ENCODE results near the gene BRD8.
"Not testable (repeated sequence)": the region's sequence is repeated elsewhere in the genome, so short reads cannot be mapped to it uniquely, and the experiment has no call there.

The BRD8 gene, protein sequence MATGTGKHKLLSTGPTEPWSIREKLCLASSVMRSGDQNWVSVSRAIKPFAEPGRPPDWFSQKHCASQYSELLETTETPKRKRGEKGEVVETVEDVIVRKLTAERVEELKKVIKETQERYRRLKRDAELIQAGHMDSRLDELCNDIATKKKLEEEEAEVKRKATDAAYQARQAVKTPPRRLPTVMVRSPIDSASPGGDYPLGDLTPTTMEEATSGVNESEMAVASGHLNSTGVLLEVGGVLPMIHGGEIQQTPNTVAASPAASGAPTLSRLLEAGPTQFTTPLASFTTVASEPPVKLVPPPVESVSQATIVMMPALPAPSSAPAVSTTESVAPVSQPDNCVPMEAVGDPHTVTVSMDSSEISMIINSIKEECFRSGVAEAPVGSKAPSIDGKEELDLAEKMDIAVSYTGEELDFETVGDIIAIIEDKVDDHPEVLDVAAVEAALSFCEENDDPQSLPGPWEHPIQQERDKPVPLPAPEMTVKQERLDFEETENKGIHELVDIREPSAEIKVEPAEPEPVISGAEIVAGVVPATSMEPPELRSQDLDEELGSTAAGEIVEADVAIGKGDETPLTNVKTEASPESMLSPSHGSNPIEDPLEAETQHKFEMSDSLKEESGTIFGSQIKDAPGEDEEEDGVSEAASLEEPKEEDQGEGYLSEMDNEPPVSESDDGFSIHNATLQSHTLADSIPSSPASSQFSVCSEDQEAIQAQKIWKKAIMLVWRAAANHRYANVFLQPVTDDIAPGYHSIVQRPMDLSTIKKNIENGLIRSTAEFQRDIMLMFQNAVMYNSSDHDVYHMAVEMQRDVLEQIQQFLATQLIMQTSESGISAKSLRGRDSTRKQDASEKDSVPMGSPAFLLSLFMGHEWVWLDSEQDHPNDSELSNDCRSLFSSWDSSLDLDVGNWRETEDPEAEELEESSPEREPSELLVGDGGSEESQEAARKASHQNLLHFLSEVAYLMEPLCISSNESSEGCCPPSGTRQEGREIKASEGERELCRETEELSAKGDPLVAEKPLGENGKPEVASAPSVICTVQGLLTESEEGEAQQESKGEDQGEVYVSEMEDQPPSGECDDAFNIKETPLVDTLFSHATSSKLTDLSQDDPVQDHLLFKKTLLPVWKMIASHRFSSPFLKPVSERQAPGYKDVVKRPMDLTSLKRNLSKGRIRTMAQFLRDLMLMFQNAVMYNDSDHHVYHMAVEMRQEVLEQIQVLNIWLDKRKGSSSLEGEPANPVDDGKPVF

DNA sequence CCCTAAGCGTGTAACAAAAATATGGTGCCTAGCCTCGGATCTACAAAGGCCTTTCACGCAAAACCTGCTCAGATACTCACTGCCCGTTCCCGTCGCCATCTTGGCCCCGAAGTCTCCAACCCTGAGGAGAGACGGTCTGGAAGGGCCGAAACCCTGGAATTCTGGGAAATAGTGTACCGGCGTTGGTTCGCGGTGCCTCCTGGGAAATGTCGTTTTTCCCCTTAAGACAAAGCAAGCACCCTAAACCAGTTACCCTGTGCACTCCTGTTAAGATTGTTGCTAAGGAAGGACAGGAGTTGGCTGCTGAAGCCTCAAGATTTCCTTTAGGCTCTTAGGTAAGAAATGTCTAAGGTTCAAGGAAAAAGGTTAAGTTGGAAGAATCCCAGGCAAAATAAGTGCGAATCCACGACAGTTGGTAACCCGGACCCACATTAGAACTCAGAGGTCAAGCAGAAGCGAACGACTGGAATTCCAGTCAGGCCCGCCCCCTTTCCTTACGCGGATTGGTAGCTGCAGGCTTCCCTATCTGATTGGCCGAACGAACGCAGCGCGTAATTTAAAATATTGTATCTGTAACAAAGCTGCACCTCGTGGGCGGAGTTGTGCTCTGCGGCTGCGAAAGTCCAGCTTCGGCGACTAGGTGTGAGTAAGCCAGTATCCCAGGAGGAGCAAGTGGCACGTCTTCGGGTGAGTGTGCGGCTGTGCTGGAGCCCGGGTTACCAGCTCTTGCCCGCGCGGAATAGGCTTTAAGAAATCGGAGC is at the start of gene BRD8, which contains the start of gene KIF20A:
Gene BRD8, minus strand, starts transcription at position 115 of the 761 bp plus-strand sequence. Its CDS starts 16 bp downstream, at position 99.
Gene KIF20A, plus strand, starts transcription at position 597 of the 761 bp plus-strand sequence. CDS start 569 bp downstream, outside the sequence.
- DNase-seq: peak; percentile 98

DNA sequence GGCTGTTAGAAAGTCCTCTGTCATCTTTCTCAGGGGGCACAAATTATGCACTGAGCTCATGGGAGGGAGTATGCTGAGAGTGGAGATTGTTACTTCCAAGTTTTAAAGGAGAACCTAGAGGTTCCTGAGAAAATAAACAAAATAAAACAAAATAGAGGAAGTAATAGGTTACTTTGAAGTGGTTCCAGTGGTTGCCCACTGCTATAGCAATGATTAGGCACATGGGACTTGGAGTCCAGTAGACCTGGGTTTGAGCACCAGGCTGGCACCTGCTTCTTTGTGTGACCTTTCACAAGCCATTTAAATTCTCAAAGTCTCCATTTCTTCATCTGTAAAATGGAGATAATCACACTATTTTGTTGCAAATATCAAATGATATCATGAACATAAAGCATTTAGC is 48.5 kb upstream of the BRD8 start:
- DNase-seq: peak; percentile 52

DNA sequence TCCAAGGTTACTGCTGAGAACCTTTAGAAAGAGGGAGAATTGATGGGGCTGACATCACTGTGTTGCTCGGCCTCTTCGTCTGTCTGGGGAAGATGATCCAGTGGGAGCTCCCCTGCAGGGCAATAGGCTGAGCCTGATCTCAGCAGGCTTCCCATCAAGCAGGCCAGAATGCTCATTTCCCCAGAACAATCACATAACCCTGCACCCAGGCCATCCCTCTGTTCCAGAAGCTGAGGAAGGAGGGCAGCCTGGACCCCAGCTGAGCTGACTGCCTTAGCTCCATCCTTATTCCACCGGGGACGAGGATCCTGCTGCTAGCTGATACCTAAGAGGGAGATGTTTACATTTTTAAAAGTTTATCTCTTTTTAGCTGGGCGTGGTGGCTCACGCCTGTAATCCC is 46.3 kb upstream of the BRD8 start:
- DNase-seq: no peak

DNA sequence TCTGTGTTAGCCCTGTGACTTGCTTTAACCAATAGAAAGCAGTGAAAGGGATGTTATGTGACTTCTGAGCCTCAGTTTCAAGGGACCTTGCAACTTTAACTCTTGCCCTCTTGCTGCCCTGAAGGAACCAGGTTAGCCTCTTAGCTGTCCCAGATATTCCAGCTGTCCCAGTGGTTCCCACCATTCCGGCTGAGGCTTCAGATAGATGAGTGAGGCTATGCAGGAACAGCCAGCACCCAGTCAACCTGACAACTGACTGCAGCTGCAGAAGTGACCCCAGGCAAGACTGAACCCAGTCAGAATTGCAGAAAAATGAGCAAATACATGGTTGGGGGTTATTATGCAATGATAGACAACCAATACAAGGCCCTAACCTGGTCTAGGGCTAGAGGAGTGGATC is 45.1 kb upstream of the BRD8 start:
- DNase-seq: no peak

DNA sequence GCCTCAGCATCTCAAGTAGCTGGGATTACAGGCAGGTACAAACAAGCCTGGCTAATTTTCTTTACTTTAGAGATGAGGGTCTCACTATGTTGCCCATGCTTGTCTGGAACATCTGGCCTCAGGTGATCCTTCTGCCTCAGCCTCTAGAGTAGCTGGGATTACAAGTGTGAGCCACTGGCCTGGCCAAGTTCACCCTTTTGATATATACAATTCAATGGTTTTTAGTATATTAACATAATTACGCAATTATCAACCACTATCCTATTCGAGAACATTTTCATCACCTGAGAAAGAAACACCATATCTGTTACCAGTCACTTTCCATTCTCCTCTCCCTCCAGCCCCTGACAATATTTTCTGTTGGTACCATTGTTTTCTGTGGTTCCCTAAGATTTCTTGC is 38.4 kb upstream of the BRD8 start:
- DNase-seq: no peak

DNA sequence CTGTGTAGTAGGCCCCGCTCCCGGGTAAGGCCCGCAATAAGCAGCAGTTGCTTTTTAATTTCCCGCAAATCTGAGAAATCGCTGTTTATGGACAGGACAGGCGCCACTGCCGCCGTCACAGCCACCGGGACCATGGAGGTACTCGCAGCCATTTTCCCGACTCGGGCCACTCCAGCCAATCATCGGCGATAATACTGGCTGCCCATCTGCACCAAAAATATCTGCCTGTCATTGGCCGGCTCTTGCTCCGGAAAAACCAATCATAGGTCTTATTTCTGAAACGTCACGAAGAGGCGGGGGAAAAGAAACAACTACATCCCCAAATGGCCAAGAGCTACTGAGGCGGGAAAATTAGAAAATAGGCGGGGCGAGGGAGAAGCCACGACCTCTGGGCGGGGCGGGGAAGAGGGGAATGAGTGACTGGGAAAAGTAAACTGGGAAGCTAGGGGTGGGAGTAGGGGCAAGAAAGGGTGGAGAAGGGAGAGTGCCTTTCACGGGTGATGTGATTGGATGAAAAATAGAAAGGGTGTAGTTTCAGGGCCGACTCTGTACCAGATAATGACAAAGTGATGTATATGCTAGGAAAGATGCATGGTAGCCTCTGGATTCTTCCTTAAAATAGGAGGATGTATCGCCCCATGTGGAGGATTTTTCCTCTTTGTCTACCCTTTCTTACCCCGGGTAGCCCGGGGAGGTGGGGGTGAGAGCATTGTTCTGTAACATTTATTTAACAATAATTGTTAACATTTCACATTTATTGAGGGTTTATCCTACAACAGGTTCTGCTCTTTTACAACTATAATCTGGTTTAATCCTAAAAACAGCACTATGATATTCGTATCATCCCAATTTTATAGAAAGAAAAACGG is 35.0 kb upstream of the BRD8 start, which contains the start of gene CDC23:
Gene CDC23, minus strand, starts transcription at position 163 of the 869 bp plus-strand sequence. Its CDS starts 11 bp downstream, at position 152.
- peak; percentile 98 for DNase-seq

DNA sequence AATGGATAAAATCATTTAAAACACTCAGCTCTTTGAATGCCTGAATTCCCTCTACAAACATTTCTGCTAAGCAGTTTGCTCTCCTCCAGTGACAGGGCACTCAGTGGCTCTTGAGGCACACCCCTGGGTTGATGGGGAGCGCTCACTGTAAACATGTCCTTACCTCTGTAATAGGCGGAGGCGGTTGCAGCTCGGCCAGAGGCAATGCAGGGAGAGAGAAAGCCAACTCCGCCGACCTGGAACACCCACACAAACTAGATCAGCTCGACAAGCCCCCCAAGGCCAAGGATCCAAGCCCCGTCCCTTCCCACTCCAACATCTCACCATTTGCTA is 34.4 kb upstream of the BRD8 start:
- peak; percentile 42 for DNase-seq

DNA sequence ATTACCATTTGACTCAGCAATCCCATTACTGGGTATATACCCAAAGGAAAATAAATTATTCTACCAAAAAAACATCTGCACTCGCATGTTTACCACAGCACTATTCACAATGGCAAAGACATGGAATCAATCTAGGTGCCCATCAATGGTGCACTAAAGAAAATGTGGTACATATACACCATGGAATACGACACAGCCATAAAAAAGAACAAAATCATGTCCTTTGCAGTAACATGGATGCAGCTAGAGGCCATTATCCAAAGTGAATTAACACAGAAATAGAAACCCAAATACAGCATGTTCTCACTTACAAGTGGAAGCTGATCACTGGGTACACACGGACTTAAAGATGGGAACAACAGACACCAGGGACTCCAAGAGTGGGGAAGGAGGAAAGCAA is 32.6 kb upstream of the BRD8 start:
- DNase-seq: no peak

DNA sequence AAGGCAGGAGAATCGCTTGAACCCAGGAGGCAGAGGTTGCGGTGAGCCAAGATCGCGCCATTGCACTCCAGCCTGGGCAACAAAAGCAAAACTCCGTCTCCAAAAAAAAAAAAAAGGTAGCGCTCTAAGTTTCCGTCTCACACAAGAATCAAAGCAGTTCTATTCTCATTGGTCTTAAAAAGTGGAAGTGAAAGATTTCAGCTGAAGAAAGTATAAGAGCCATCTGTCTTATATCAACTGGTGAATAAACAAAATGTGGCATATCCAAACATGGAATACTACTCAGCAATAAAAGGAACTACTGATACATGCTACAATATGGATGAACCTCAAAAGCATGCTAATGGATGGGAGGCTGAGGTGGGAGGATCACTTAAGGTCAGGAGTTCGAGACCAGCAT is 15.4 kb upstream of the BRD8 start:
- DNase-seq: not testable (repeated sequence)

DNA sequence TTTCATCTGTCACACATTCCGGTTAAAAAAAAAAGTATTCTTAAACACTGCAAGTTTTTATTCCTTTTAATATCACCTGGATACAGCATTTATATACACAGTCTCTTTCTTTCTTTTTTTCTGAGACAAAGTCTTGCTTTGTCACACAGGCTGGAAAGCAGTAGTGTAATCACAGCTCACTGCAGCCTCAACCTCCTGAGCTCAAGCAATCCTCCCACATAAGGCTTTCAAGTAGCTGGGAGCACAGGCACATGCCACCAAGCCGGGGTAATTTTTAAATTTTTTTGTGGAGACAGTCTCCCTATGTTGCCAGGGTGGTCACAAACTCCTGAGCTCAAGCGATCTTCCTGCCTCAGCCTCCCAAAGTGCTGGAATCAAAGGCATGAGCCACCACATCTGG is 14.4 kb upstream of the BRD8 start:
- DNase-seq: no peak

DNA sequence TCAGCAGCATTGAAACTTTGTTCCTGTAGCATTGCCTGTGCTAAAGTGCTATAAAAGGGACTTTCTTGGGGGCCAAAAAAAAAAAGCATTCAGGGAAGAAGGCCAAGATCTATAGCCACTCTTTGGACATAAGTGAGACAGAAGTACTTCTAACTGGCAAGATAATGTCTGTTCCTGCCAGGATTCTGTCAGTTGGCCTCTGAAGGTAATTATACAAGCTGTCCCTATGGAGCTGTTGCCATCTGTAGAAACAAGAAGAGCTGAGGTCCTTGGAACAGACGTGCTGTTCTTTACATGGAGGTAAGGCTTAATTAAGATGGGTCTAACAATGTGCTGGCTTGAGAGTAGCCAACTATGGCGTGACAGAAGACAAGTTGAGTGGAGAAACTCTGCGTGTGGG is 10.2 kb upstream of the BRD8 start:
- no peak for DNase-seq

DNA sequence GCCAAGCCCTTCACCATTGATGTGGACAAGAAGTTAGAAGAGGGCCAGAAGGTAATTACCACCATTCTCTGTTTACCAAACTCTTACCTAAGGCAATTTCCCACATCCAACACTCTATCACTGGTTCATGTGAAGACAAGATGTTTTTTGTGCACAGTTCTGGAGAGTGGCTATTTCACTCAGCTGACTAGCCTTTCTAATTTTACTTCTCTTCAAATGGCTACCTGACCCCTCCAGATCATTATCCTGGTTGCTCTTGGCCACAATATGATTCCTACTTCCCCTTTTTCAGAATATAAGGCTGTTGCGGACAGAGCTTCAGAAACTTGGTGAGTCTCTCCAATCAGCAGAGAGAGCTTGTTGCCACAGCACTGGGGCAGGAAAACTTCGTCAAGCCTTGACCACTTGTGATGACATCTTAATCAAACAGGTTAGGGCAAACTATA is 7.6 kb upstream of the BRD8 start:
- DNase-seq: peak; percentile 95

DNA sequence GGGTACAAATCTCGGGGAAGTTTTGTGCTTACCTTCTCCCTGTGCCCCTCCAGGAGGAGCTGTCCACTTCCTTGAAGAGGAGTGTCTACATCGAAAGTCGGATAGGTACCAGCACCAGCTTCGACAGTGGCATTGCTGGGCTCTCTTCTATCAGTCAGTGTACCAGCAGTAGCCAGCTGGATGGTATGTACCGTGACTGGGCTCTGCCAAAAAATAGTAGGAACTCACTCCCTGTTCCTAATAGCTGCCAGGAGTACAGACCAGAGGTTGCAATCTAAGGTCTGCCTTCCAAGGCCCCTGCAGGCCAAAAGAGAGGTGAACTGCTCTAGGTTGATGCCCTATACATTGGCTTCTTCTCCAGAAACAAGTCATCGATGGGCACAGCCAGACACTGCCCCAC is 4.4 kb upstream of the BRD8 start:
- no peak for DNase-seq

DNA sequence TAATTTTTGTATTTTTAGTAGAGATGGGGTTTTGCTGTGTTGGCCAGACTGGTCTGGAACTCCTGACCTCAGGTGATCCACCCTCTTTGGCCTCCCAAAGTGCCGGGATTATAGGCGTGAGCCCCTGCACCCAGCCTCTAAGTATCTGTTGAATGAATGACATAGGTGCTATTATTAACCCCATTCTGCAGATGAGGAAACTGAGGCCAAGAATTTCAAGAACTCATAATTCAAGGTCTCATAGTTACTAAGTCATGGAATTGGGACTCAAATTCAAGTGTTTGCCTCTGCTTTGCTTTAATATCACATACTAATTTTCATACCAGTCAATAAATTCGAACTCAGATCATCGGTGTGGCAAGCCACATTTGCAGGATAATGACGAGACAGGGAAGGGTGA is 2.4 kb upstream of the BRD8 start:
- no peak for DNase-seq

DNA sequence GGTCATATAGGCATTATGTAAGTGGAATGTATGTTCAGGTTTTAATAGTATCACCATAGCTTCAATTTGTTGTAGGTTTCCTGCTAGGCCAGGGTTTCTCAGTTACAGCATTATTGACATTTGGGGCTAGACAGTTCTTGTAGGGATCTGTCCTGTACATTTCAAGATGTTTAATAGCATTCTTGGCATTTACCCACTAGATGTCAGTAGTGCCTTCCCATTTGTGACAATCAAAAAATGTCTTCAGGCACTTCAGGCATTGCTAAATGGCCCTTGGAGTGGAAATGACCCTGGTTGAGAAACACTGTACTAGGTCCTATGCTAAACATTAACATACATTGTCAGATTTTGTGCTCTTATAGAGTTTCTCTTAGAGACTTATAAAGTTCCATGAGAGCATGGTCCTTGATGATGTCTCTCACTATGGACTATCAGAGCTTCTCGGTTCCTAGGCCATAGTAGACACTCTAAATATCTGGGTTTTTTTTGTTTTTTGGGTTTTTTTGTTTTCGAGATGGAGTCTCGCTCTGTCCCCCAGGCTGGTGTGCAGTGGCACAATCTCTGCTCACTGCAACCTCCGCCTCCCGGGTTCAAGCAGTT is 1.9 kb upstream of the BRD8 start:
- DNase-seq: peak; percentile 90

DNA sequence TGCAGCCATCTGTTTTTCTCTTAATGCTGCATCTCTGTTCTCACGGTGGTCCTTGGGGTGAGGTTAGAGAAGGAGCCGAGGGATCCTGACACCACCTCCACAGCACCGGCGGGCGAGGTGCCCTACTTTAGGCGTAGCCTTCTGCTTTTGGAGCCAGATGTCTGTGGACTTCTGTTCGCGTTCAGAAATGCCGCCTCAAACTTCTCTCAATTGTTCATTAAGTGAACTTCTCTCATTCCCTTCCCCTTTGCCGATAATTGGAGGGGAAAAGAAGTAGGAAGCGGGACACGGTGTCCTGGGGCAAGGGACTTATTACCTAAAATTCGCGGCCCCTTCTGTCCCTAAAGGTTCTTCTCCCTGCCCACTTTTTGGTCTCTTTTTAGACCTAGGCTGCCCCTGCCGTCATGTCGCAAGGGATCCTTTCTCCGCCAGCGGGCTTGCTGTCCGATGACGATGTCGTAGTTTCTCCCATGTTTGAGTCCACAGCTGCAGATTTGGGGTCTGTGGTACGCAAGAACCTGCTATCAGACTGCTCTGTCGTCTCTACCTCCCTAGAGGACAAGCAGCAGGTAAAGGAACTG is 937 bp upstream of the BRD8 start:
- peak; percentile 59 for DNase-seq

DNA sequence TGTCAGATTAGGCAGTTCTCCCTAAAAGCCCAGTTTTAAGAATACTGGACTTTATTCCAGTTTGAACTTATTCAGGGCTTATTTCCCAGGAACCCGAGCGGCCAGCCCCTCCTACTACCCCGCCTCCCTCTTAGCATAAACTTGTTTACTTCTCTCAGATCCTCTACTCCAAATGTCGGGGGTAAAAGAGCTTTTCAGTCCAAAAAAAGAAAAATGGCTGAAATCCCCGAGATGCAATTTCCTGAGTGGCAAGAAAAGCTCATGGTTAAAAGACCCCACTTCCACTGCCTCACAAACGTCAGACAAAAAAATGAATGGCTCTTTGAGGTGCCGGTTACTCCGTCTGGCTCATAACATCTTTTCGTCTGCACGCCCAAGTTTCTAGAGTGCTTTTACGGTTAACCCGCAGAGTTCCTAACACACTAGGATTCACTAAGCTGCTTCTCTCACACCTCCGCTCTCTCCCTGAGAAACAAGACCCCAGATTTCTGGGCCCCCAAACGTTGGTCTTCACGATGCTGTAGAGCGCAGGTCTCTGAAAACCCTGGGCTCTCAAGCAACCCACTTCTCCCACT is 402 bp downstream of the BRD8 start:
- DNase-seq: peak; percentile 67

DNA sequence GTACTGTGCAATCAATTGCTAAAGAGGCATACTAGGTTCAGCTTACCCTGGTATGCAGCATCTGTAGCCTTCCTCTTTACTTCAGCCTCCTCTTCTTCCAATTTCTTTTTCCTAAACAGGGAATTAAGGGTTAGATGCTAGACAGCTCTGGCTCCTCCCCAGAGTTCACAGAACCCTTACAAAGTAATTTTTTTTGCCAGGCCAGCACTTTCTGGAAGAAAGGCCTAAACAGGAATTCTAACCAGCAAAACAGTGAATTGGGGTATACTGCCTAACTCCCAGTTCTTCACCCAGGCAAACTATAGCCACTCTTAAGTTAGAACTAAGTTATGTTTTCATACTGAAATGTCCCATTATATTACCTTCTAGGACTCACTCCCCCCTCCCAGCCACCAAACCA is 8.1 kb downstream of the BRD8 start:
- no peak for DNase-seq

DNA sequence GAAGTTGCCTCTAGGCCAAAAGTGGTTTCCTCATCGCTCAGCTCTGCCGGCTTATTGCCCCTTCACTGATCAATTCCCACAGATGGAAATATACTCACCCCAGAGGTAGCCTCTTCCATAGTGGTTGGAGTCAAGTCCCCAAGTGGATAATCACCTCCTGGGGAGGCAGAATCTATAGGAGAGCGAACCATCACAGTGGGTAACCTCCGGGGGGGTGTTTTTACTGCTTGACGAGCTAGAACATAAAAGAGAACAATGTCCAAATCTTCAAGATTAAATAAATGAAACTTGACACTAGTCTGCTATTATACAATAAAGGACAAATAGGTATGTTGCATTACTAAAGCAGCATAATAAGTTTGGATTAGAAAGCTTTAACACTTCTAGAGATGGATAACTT is 9.3 kb downstream of the BRD8 start:
- no peak for DNase-seq

DNA sequence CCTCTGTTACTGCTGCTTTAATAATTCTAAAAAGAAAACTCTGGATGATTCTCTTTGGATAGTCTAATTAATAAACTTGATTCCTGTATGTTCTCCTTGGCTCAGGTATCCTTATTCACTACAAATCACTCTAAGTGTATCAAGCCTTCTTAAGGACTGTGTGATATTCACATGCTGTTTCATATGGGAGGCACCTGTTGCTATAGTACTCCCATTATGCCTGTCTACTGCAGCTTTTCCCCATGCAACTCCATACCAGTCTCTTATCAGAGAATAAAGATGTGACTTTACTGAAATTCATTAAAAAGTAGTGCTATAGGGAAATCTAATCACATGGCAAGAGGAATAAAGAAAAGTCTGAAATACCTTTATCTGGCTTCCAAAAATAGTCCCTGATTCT is 14.7 kb downstream of the BRD8 start:
- DNase-seq: no peak
